Stimulated activated CD4-positive, alpha-beta T cell treated with anti-CD3 and anti-CD28 coated beads, Interleukin-4, amount 100 ng/mL, for 24 hours (primary cell): ENCODE measurements around the gene SPATA2.
"Not testable (repeated sequence)": the region's sequence is repeated elsewhere in the genome, so short reads cannot be mapped to it uniquely, and the experiment has no call there.

Experiments used
- DNase-seq: peaks from one replicate; pipeline ENCODE4 v3.0.0-alpha.2; 2020

SPATA2 gene, protein sequence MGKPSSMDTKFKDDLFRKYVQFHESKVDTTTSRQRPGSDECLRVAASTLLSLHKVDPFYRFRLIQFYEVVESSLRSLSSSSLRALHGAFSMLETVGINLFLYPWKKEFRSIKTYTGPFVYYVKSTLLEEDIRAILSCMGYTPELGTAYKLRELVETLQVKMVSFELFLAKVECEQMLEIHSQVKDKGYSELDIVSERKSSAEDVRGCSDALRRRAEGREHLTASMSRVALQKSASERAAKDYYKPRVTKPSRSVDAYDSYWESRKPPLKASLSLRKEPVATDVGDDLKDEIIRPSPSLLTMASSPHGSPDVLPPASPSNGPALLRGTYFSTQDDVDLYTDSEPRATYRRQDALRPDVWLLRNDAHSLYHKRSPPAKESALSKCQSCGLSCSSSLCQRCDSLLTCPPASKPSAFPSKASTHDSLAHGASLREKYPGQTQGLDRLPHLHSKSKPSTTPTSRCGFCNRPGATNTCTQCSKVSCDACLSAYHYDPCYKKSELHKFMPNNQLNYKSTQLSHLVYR

DNA sequence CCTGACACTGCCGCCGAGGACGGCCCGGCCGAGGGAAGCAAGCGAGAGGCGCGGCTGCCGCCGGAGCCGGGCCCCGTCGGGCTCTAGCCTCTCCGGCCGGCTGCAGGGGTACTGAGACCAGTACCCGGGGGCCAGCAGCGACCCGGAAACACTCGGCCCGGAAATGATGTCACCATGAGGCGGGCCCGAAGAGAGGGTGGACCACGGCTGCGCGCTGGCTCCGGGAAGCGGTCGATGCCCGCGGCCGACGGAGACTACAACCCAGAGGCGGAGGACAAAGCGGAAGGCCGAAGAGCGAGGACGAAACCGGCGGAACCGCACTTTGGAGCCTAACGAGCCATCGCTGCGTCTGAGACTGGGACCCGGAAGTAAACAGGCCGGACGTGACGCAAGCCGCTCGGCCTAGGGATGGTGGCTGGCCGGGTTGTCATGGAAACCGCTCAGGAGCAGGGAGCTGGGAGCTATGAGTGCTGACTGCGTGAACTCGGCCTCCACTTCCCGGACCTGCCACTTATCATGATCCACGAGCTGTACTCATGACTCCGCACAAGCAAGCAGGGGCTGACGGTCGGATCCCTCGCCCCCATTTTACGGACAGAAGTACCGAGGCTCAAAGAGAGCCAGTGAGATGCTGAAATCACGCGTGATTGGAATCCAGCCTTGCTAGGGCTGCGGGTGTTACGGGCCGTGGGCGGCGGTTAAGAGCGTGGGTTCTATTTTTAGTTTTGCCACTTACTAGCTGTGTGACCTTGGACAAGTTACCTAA is at the start of gene SPATA2:
TSS of gene SPATA2 (minus strand) at position 150 of the 766 bp plus-strand sequence. CDS start 7,039 bp downstream, outside the sequence.
- DNase-seq, result peak; percentile 94

DNA sequence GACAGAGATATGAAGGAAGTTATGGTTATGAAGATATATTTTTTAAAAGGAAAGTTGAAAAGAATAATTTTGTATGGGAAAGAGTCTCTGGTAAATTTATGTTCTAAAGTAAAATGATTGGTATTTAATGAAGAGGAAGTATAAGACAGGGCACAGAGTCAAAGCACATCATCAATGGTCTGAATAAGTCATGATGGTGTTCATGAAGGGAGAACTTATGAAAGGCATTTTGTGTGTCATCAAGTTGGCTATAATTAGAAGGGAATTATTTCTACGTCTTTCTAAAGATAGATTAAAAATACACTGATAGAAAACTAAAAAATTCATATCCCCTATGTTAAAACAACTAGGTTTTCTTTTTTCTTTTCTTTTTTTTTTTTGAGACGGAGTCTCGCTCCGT is 46.1 kb upstream of the SPATA2 start:
- DNase-seq, result no peak

DNA sequence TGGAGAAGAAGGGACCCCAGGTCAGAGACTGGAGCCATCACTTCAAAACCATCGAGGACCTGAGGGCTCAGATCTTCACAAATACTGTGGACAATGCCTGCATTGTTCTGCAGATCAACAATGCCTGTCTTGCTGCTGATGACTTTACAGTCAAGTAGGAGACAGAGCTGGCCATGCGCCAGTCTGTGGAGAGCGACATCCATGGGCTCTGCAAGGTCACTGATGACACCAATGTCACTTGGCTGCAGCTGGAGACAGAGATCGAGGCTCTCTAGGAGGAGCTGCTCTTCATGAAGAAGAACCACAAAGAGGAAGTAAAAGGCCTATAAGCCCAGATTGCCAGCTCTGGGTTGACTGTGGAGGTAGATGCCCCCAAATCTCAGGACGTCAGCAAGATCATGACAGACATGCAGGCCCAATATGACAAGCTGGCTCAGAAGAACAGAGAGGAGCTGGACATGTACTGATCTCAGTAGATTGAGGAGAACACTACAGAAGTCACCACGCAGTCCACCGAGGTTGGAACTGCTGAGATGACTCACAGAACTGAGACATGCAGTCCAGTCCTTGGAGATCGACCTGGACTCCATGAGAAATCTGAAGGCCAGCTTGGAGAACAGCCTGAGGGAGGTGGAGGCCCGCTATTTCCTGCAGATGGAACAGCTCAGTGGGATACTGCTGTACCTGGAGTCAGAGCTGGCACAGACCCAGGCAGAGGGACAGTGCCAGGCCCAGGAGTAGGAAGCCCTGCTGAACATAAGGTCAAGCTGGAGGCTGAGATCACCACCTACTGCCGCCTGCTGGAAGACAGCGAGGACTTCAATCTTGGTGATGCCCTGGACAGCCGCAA is 42.0 kb upstream of the SPATA2 start:
- not testable (repeated sequence) for DNase-seq

DNA sequence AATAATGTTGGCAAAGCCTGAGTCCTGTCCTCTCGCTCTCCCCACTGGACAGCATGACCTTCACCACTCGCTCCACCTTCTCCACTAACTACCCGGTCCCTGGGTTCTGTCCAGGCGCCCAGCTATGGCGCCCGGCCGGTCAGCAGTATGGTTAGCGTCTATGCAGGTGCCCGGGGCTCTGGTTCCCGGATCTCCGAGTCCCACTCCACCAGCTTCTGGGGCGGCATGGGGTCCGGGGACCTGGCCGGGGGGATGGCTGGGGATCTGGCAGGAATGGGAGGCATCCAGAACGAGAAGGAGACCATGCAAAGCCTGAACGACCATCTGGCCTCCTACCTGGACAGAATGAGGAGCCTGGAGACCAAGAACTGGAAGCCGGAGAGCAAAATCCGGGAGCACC is 41.4 kb upstream of the SPATA2 start:
- DNase-seq, result no peak

DNA sequence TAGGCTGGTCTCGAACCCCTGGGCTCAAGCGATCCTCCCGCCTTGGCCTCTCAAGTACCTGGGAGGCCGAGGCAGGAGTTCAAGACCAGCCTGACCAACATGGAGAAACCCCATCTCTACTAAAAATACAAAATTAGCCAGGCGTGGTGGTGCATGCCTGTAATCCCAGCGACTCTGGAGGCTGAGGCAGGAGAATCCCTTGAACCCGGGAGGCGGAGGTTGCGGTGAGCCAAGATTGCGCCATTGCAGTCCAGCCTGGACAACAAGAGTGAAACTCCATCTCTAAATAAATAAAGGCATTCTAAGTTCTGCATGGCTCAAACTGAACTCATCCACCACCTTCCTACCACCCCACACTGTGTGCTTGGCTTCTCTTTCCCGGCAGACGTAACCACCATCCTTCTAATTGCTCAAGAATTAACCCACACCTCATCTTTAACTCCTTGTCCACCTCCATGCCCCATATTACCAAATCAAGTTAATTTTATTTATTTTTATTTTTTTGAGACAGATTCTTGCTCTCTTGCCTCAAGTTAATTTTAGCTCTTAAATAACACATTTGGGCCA is 40.6 kb upstream of the SPATA2 start:
- not testable (repeated sequence) for DNase-seq

DNA sequence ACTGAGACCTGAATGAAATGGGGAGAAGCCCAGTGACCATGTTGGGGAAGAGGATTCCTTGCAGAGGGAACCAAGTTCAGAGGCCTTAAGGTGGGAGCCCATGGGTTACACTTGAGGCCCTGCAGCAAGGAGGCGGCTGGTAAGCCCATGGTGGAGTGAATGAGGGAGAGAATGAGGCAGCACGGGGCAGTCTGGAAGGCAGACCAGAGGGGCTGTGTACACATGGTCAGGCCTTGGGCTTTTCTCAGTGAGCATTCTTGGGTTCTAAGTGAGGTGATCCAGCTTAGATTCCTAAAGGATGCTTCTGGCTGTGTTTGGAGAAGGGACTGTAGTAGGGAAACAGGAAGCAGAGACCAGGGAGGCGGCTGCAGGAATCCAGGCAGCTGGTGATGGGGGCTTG is 39.8 kb upstream of the SPATA2 start:
- DNase-seq, result no peak

DNA sequence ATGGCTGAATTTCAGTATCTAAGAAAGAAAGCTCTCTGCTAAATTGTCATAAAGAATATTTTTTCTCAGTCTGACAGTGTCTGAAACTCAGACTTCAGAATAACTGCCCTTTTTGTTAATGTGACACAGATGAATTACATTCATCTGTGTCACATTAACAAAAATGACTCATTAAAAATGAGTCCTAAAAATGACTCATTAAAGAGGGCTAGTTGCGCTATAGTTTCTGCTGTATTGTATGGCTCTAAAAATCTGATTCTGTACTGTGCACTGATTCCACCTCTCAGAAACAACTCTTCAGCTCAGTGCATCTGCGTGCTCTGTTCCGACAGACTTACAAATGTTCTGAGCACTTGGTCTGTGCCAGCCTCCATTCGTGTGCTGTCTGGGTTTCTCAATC is 35.8 kb upstream of the SPATA2 start:
- no peak for DNase-seq

DNA sequence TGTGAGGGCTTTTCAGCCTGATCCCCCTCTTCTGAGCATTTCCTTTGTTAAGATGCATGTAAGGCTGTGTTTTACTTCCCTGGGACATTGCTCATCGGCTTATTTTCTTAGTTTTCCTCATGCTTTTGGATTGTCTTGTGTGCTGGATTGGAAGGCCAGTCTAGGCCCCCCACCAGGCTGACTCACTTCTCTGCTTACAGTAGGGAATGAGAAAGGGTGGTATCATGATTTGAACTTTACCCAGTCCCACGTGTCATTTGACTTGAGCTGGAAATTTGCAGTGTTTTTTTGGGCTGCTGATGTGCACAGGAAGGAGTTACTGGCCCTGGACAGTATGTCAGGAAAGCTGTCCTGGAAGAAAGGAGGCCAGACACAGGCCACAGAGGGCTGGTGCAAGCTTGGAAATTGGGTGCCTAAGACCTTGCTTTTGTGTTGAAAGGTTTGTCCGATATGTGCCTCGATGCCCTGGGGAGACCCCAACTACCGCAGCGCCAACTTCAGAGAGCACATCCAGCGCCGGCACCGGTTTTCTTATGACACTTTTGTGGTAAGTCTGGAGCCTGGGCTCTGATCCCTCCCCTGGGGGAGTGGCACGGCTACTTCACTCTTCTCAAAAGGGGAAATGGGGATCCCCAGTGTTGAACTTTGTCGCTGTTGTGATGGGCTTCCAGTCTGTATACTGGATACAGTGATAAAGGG is 33.6 kb upstream of the SPATA2 start:
- DNase-seq, result no peak

DNA sequence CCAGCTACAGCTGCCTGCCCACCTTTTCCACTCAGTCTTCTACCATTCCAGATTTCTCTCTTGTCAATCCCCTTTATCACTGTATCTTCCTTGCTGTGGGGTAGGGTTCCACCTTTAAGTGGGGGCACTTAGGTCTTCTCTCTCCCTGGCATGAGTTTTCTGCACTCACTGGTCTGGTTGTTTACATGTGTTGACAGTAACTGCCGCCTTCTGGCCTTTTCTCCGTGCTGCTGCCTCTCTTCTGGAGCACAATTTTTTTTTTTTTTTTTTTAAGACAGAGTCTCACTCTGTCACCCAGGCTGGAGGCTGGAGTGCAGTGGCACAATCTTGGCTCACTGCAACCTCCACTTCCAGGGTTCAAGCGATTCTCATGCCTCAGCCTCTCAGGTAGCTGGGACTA is 32.8 kb upstream of the SPATA2 start:
- DNase-seq, result no peak

DNA sequence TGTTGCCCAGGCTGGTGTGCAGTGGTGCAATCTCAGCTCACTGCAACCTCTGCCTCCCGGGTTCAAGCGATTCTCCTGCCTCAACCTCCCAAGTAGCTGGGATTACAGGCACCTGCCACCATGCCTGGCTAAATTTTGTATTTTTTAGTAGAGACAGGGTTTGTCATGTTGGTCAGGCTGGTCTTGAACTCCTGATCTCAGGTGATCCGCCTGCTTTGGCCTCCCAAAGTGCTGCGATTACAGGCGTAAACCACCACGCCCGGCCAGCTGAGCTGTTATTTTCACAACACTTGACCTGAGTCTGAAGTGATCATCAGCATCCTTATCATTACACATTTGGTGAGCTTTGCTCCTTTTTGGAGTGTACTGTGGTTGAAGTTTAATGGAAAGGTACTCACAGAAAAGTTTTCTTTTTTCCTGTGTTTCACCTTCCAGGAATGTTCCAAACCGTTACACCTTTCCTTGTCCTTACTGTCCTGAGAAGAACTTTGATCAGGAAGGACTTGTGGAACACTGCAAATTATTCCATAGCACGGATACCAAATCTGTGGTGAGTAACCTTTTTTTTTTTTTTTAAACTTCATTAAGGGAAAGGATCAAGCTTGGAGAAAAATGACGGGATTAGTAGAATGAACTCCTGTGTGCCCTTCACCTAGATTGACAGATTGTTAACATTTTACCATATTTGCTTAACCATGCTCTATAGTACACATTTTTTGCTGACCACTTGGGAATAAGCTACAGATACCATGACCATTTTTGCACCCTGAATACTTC is 30.6 kb upstream of the SPATA2 start:
- no peak for DNase-seq

DNA sequence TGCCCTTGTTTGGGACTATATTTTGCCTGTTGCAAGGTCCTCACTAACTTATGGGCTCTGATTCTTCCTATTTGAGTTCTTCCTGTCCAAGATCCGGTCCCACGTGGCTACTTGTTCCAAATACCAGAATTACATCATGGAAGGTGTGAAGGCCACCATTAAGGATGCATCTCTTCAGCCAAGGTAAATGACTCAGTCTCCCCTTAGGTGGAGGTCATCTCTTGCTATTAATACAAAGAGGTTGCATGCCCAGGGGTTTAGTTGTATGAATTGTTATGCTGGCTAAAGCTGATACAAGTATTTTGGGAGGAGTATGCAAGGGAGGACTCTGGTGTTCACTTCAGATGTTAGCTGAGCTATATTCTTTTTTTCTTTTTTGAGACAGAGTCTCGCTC is 30.0 kb upstream of the SPATA2 start:
- DNase-seq, result no peak

DNA sequence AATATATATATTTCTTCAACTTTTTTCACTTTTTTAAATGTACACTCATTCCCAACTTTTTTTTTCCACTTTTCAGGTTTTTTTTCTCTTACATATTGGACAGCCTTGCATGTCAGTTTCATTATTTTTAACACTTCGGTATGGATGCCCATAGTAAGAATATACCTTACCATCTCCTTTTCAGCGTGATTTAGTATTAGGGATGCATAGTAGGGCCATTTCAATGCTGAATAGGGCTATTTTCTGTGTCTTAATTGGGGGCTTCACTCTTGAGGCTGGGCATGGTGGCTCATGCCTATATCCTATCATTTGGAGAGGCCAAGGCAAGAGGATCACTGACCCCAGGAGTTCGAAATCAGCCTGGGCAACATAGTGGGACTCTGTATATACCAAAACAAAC is 27.6 kb upstream of the SPATA2 start:
- no peak for DNase-seq

DNA sequence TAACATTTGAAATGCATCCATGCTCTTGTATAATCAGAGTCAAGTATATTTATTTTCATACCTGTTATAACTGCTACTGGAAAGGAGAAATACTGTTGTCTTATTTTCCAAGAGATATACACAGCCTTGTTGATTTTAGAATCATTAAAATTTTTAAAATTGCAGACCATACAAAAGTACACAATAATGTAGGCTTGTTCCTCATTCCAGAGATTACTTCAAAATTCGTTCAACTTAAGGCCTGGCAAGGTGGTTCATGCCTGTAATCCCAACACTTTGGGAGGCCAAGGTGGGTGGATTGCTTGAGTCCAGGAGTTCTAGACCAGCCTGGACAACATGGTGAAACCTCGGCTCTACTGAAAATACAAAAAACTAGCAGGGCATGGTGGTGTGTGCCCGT is 27.0 kb upstream of the SPATA2 start:
- DNase-seq, result no peak

DNA sequence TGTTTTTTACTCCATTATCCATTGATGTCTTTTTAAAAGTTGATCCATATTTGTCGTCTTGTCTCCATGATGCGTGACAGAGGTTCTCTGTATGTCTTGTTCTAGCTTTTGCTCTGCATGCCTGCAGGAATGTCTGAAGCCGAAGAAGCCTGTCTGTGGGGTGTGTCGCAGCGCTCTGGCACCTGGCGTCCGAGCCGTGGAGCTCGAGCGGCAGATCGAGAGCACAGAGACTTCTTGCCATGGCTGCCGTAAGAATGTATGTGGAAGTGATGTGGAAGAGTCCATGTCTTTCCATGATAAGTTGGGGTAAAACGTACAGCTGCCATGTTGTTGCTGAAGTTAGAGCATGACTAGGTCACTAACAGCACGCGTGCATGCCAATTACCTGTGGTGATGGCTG is 26.1 kb upstream of the SPATA2 start:
- no peak for DNase-seq

DNA sequence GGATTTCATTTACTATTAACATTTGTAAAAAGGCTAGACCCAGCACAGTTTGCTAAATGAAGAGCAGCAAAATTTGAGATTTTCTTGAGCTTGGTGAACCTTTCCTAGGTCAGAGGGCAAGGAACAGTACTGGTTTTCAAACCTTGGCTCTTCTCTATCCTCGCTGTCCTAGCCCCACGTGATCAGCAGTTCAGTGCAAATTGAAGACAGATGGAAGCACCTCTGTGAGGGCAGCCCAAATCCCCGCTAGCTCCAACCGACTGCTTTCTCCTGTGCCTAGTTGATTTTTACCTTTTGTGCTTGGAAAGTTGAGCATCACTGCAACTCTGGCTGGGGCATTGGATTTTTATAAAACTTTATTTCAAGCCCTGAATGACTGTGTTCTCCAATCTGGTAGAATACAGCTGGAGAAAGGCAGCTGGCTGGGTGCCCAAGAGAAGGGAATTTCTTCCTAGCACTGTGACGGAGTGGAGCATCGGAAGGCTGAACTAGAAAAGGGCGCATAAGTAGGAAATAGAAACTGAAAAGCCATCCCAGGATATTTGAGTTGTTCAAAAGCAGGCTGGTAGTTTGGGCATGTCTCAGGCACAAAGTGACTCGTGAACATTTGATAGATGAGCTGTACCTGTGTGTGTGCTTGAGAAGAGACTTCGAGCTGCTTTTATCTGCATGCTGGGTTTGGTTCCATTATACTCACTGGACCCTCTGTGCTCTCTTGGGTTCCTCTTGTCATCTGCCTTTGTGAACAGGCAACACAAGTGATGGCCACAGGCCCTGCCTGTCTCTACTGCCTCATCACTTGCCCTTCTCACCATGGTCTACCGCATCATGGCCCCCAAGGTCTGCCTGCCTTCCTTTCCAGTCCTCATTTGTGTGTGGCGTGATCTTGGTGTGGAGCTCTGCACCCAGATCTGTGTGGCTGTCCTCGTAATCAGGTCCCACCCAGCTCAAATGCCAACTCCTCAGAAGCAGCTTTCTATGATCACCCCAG is 23.1 kb upstream of the SPATA2 start:
- DNase-seq, result no peak

DNA sequence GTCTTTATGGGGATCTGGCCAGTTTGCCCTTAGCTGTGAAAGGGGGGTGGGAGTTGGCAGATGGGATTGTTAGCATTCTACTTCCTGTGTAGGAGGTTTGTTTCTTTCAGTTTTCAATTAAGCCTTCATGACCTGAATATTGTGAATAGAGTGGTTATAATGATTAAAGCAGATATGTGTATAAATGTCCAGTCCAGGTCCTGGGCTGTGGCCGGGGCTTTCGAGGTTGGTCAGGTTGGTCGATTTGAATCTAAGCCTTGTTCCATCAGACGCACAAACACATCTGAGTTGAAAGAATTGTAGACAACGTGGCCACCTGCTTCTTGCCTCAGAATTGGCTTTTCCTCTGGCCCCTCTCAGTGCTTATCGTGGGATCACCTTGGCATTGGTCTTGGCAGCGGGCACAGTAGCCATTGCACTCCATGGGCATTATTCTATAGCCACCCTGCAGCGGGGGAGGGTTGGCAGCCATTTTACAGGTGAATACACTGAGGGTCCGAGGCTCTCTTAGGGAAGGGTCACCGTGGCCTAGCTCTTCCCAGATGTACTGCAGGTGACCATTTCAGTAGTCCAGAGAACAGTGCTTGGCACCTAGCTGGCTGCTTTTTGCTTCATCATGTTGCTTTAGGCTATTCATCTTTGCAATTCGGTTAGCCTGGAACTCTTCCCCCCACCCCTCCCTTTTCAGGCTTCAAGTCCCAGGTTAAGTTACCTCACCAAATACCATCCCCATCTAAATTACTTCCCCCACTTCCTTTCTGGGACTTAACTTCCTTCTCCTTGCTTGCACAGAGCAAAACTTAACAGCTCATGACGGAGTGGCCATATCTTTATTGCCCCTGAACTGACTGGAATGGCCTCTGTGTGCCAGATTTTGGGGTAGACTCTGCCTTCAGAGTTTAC is 21.9 kb upstream of the SPATA2 start:
- no peak for DNase-seq

DNA sequence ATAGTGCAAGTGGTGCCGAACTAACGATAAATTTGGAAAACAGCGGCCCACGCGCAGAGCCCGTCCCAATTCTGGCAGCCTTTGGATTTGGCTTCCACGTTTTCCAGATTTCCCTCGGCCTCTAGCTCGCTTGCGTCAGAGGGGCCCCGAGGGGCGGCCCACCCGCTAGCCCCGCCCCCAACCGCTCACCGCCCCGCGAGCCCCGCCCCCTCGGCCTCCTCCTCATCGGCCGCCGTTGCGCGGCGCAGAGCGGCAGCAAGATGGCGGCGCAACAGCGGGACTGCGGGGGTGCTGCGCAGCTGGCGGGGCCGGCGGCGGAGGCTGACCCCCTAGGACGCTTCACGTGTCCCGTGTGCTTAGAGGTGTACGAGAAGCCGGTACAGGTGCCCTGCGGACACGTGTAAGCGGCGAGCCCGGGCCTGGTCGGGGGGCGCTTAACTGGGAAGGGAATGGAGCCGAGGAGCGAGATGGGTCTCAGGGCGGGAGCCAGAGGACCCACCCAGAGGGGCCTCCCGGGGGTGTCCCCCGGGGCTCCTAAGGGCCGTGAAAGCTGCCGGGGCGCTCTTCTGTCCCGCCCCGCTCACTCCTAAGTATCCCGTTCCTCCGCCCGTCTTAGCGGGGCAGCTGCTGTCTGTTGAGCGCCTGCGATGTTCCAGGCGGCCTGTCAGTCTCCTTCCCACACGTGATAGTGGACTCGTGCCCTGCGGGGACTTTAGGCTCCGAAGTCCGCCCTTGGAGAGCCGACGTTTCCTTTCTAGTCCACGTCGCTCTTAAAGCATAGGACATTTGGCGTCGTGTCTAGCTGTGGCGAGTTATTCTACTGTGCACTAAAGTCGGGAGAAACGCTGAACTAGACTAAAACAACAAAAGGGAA is 21.1 kb upstream of the SPATA2 start, which contains the start of gene RNF114:
TSS of gene RNF114 (plus strand) at position 245 of the 874 bp plus-strand sequence. CDS start at position 261, 16 bp downstream.
- peak; percentile 91 for DNase-seq

DNA sequence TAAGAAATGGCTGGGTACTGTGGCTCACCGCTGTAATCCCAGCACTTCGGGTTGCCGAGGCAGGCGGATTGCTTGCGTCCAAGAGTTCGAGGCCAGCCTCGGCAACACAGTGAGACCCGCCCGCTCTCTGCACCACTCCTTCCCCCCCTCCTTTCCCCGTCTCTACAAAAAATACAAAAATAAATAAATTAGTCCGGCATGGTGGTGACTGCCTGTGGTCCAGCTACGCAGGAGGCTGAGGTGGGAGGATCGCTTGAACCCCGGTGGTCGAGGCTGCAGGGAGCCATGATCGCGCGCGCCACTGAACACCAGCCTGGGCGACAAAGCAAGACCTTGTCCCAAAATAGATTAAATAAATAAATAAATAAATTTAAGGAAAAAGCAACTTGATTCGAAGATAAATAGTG is 20.4 kb upstream of the SPATA2 start:
- DNase-seq, result no peak
